HCT116 (cell line): ENCODE data around the gene GSTO2. TPM values are rescaled to one million over a fixed set of nuclear protein-coding genes. Genes with fewer than 3 reads are reported as not detected.

Source experiments
- ATAC-seq: fragments of 200-7000 bp; cut with Tn5 transposase; 2 replicates; pipeline ENCODE4 v1.9.1; 2020; ENCODE audit warnings: mild to moderate bottlenecking, moderate library complexity
- BruUV-seq: library from RNA; stranded (reverse); fragments of 400-500 nt; replicated peaks from 2 replicates; lab custom pipeline; 2021; lab: Mats Ljungman, UMichigan
- CTCF ChIA-PET: fragments of 300-600 bp; sonication (Branson Sonifier 250); formaldehyde crosslinking; loops from one replicate; lab custom pipeline; 2021; ENCODE audit warnings: antibody characterized with exemption; lab: Charles Lee
- POLR2A ChIA-PET: fragments of 300-600, 350-600 bp; sonication (Branson Sonifier 250); formaldehyde crosslinking; loops from one replicate; lab custom pipeline; 2021; ENCODE audit warnings: antibody characterized with exemption; lab: Charles Lee
- RAD21 ChIA-PET, 2 experiments: fragments of 300-600 bp; sonication (Branson Sonifier 250); formaldehyde crosslinking; loops; one replicate each; lab custom pipeline; 2023; ENCODE audit warnings: low total read pairs in 2 of 2; ENCODE audit not compliant: uncharacterized antibody in 2 of 2, unreplicated experiment in 2 of 2, low non-redundant PET in 1 of 2; lab: Charles Lee
- DNase-seq: peaks from one replicate; pipeline ENCODE4 v3.0.0-alpha.2; 2010; ENCODE audit warnings: low read depth, low spot score
- H2AFZ ChIP-seq: fragments of 200-600 bp; shearing (Covaris generic), sonication (generic); 2 replicates; pipeline ENCODE4 v1.6.1; 2017; ENCODE audit warnings: low read depth, mixed run types, mixed read lengths, antibody characterized with exemption, low read length; ENCODE audit not compliant: poor library complexity, severe bottlenecking
- H3K27ac ChIP-seq: 2 replicates; pipeline ENCODE4 v1.5.1; 2012; ENCODE audit warnings: low read depth, low read length
- H3K27me3 ChIP-seq: fragments of 200-600 bp; sonication (generic); 2 replicates; pipeline ENCODE4 v1.6.1; 2016; ENCODE audit warnings: mixed run types, low read length, mixed read lengths; ENCODE audit not compliant: insufficient read depth
- H3K36me3 ChIP-seq, 2 experiments: fragments of 200-500 bp in 1 of 2; fragments of 200-600 bp in 1 of 2; sonication (Bioruptor generic) in 1 of 2; sonication (generic) in 1 of 2; 2 replicates each; pipeline versions ENCODE4 v1.5.1 to v1.6.1; 2014 to 2016; ENCODE audit warnings: low read length in 2 of 2, inconsistent platforms in 1 of 2, mixed read lengths in 1 of 2, mixed run types in 1 of 2; ENCODE audit not compliant: insufficient read depth in 2 of 2, control insufficient read depth in 1 of 2
- H3K4me1 ChIP-seq, 2 experiments: fragments of 200-600 bp in 1 of 2; sonication (generic) in 1 of 2; 2 replicates each; pipeline versions ENCODE4 v1.5.1 to v1.6.1; 2012 to 2017; ENCODE audit warnings: low read length in 2 of 2, inconsistent platforms in 1 of 2, mild to moderate bottlenecking in 1 of 2, mixed read lengths in 1 of 2, mixed run types in 1 of 2, moderate library complexity in 1 of 2; ENCODE audit not compliant: insufficient read depth in 2 of 2, control insufficient read depth in 1 of 2
- H3K4me2 ChIP-seq: fragments of 200-600 bp; sonication (generic); 2 replicates; pipeline ENCODE4 v1.6.1; 2017; ENCODE audit warnings: mixed run types, low read length, mixed read lengths
- H3K4me3 ChIP-seq, 2 experiments: fragments of 200-600 bp in 1 of 2; sonication (generic) in 1 of 2; replicated peaks in 1 of 2; 2 replicates each; pipeline ENCODE4 v1.5.1; 2011 to 2016; ENCODE audit warnings: low read length in 2 of 2, control low read depth in 1 of 2, low read depth in 1 of 2, mild to moderate bottlenecking in 1 of 2, mixed read lengths in 1 of 2, mixed run types in 1 of 2
- H3K79me2 ChIP-seq: fragments of 200-600 bp; sonication (generic); 2 replicates; pipeline ENCODE4 v1.6.1; 2017; ENCODE audit warnings: mild to moderate bottlenecking, mixed run types, low read length, moderate library complexity, mixed read lengths; ENCODE audit not compliant: insufficient read depth
- H3K9ac ChIP-seq: fragments of 200-600 bp; sonication (generic); 2 replicates; pipeline ENCODE4 v1.6.1; 2016; ENCODE audit warnings: low read length, mixed read lengths
- H3K9me2 ChIP-seq: fragments of 200-600 bp; sonication (generic), shearing (Covaris generic); 2 replicates; pipeline ENCODE4 v1.6.1; 2017; ENCODE audit warnings: mixed run types, mild to moderate bottlenecking, moderate library complexity; ENCODE audit not compliant: insufficient read depth
- H3K9me3 ChIP-seq, 2 experiments: fragments of 200-500 bp in 1 of 2; fragments of 200-600 bp in 1 of 2; sonication (Bioruptor generic) in 1 of 2; sonication (generic) in 1 of 2; 2 replicates each; pipeline ENCODE4 v1.6.1; 2014 to 2017; ENCODE audit warnings: low read length in 2 of 2, mixed read lengths in 2 of 2, inconsistent platforms in 1 of 2, low read depth in 1 of 2, mild to moderate bottlenecking in 1 of 2, mixed run types in 1 of 2, moderate library complexity in 1 of 2; ENCODE audit not compliant: control insufficient read depth in 1 of 2, insufficient read depth in 1 of 2
- H4K20me1 ChIP-seq: fragments of 200-600 bp; sonication (generic), shearing (Covaris generic); 2 replicates; pipeline ENCODE4 v1.6.1; 2017; ENCODE audit warnings: mixed run types, mild to moderate bottlenecking, moderate library complexity; ENCODE audit not compliant: insufficient read depth
- CBX3 ChIP-seq: IDR thresholded peaks from 2 replicates; pipeline ENCODE4 v1.6.1; 2012; ENCODE audit warnings: low read depth
- EGR1 ChIP-seq: IDR thresholded peaks from 2 replicates; pipeline ENCODE4 v1.6.1; 2012; ENCODE audit warnings: low read depth
- FOSL1 ChIP-seq: IDR thresholded peaks from 2 replicates; pipeline ENCODE4 v1.6.1; 2012; ENCODE audit warnings: low read depth
- JUND ChIP-seq: IDR thresholded peaks from 2 replicates; pipeline ENCODE4 v1.6.1; 2012
- POLR2A ChIP-seq: IDR thresholded peaks from 2 replicates; pipeline ENCODE4 v1.7.0; 2011; ENCODE audit warnings: borderline replicate concordance; ENCODE audit not compliant: insufficient read depth, insufficient read length; ENCODE audit errors: extremely low read depth
- POLR2AphosphoS5 ChIP-seq: IDR thresholded peaks from 2 replicates; pipeline ENCODE4 v1.6.1; 2011; ENCODE audit warnings: mild to moderate bottlenecking, low read depth, low read length, moderate library complexity
- RAD21 ChIP-seq: IDR thresholded peaks from 2 replicates; pipeline ENCODE4 v1.6.1; 2012; ENCODE audit warnings: low read depth, mild to moderate bottlenecking
- SP1 ChIP-seq: IDR thresholded peaks from 2 replicates; pipeline ENCODE4 v1.6.1; 2012; ENCODE audit warnings: low read depth
- TCF7L2 ChIP-seq: IDR thresholded peaks from 2 replicates; pipeline ENCODE4 v1.7.0; 2011; ENCODE audit warnings: borderline replicate concordance, inconsistent platforms; ENCODE audit not compliant: insufficient read depth, insufficient read length; ENCODE audit errors: extremely low read depth
- YY1 ChIP-seq: IDR thresholded peaks from 2 replicates; pipeline ENCODE4 v1.6.1; 2011; ENCODE audit warnings: low read length, low read depth, moderate library complexity, mild to moderate bottlenecking; ENCODE audit not compliant: insufficient replicate concordance; ENCODE audit errors: extremely low read depth
- ZFX ChIP-seq: fragments of 450-650 bp; IDR thresholded peaks from 2 replicates; pipeline ENCODE4 v1.6.1; 2017
- intact Hi-C: fragments of 100-400 bp; cut with micrococcal nuclease; formaldehyde crosslinking; loops from 2 replicates; pipeline ENCODE4 v1.10.0; 2022
- total RNA-seq: library from RNA; stranded (reverse); gene quantifications from one replicate; pipeline ENCODE4 v1.2.1, GENCODE V29; 2021; ENCODE audit not compliant: unreplicated experiment
- TF ChIP-seq, protein P1 (sequence below): IDR thresholded peaks from 2 replicates; pipeline ENCODE4 v1.6.1; 2011; ENCODE audit warnings: mild to moderate bottlenecking, low read length, moderate library complexity; ENCODE audit not compliant: insufficient replicate concordance; ENCODE audit errors: extremely low read depth

Gene GSTO2
- total RNA-seq, 1 experiment from 2014 or later: 115 TPM

DNA sequence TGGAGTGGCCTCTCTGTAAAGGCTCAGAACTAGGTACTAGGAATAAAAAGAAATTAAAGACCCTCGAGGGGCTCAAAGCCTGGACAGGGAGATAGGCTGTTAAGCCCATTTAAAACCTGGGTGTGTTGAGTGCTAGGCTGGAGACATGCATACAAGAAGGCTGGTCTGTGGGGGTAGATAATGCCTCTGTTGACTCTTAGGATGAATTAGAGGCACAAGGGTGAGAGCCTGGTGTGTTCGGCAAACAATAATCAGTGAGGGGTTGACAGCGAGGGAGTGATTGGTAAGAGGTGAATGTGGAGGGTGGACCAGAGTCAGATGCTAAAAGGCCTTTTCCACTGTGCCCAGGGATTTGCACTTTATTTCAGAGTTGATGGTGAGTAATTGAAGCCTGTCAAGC, 12.7 kb downstream of the GSTO2 start:
- Histone ChIP-seq H3K9me3 (no peaks in the 10 kb centered on the region), H4K20me1 (no peaks in the 10 kb centered on the region; the same call in 1 of the 2 replicates), H3K4me3 (no peak overlapping the region), H3K9ac (no peak overlapping the region), H3K27ac (no peak overlapping the region), H3K79me2 (peaks cover 92% of the 10 kb centered on the region), H3K4me2 (no peak overlapping the region), H3K36me3 (peaks cover 45 to 56% of the 10 kb centered on the region in 2 experiments), H3K9me2 (no peaks in the 10 kb centered on the region), H3K27me3 (no peaks in the 10 kb centered on the region), H3K4me1 (no peaks in the 10 kb centered on the region), H2AFZ (no peak overlapping the region)
- DNase-seq: no peak
- no TSS peak for BruUV-seq
- intact Hi-C loops: no loop called here
- ATAC-seq: no peak
- RAD21 ChIA-PET: no interaction called here
- CTCF ChIA-PET: no interaction called here
- TF ChIP-seq EGR1 (no peak), TCF7L2 (no peak), SP1 (no peak), RAD21 (no peak), JUND (no peak), FOSL1 (no peak), ZFX (0 out of 2 replicates have a peak, but pooled peaks have one; percentile 16), YY1 (no peak)
- POLR2A ChIA-PET: interaction anchor here (1.3 kb wide), 1 partner anchor 21 kb away, joined by 3 read pairs; no protein-coding TSS in a partner anchor

DNA sequence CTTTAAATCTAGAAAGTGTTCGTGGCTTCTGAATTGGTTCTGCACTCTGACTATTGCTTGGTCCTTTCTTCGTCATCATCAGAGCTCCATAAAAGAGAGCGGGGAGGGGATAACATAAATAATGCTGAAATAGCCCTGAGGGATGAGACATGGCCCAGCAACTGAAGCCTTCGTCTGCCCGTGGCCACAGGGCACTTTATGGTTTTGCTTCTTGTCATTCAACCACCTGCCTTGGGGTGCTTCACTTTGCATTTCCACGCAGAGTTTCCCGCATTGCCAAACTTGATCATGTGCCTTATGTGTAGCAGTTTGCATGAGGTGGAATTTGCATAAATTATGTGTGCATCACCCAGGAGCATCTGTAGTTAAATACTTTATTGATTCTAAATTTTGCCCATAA, 15.9 kb downstream of the GSTO2 start:
- TF ChIP-seq CBX3: no peak
- no peak for TF ChIP-seq TCF7L2
- no peak for TF ChIP-seq POLR2AphosphoS5
- TF ChIP-seq, protein P1, sequence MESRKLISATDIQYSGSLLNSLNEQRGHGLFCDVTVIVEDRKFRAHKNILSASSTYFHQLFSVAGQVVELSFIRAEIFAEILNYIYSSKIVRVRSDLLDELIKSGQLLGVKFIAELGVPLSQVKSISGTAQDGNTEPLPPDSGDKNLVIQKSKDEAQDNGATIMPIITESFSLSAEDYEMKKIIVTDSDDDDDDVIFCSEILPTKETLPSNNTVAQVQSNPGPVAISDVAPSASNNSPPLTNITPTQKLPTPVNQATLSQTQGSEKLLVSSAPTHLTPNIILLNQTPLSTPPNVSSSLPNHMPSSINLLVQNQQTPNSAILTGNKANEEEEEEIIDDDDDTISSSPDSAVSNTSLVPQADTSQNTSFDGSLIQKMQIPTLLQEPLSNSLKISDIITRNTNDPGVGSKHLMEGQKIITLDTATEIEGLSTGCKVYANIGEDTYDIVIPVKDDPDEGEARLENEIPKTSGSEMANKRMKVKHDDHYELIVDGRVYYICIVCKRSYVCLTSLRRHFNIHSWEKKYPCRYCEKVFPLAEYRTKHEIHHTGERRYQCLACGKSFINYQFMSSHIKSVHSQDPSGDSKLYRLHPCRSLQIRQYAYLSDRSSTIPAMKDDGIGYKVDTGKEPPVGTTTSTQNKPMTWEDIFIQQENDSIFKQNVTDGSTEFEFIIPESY: no peak
- no peak for TF ChIP-seq POLR2A
- TF ChIP-seq, all 23 proteins: peak for 0
- Histone ChIP-seq H3K9me3 (no peaks in the 10 kb centered on the region), H3K4me1 (no peaks in the 10 kb centered on the region), H3K79me2 (peaks cover 80% of the 10 kb centered on the region), H3K9ac (no peak overlapping the region), H3K27me3 (no peaks in the 10 kb centered on the region), H3K4me3 (no peak overlapping the region), H3K36me3 (peaks cover 27 to 41% of the 10 kb centered on the region in 2 experiments), H3K9me2 (no peaks in the 10 kb centered on the region), H4K20me1 (peaks cover 8% of the 10 kb centered on the region; the same call in 1 of the 2 replicates), H2AFZ (no peak overlapping the region), H3K27ac (no peak overlapping the region), H3K4me2 (no peak overlapping the region)
- intact Hi-C loops: no loop called here
- ChIA-PET RAD21 (no interaction called here), CTCF (interaction anchor here (0.6 to 5.0 kb wide), 3 partner anchors 10 to 62 kb away, joined by 3 to 48 read pairs (median 6); no protein-coding TSS in a partner anchor), POLR2A (no interaction called here)
- ATAC-seq: no peak
- no TSS peak for BruUV-seq
- DNase-seq: no peak
